ENCODE results near the gene FMN2.
"Not testable (repeated sequence)": the region's sequence is repeated elsewhere in the genome, so short reads cannot be mapped to it uniquely, and the experiment has no call there.

The FMN2 gene

GRCh38 chr1:240178366-240178765 is 86.7 kb downstream of the FMN2 start:
- no peak for TF ChIP-seq CTCF (IDR thresholded peaks at IDR 0.05; ENCODE audit: extremely low read depth, insufficient read depth, missing control alignments)
- DNase-seq (ENCODE audit: low spot score): no peak
- in situ Hi-C loops (cut with MboI; ENCODE audit: low pct_unique_long_range_greater_than_20kb, low sequenced_read_pairs, unreplicated experiment): no loop called here

- in situ Hi-C loops (cut with MboI; ENCODE audit: low pct_unique_long_range_greater_than_20kb, low sequenced_read_pairs, unreplicated experiment); DNase-seq (ENCODE audit: low spot score): not testable (repeated sequence)
These were observed 93.0 kb downstream of the FMN2 start for GRCh38 chr1:240184682-240185081.

- TF ChIP-seq CTCF (IDR thresholded peaks at IDR 0.05; ENCODE audit: extremely low read depth, insufficient read depth, missing control alignments): no peak
- no peak for DNase-seq (ENCODE audit: low spot score)
- in situ Hi-C loops (cut with MboI; ENCODE audit: low pct_unique_long_range_greater_than_20kb, low sequenced_read_pairs, unreplicated experiment): no loop called here
These were observed 96.5 kb downstream of the FMN2 start for GRCh38 chr1:240188139-240188538.

GRCh38 chr1:240189386-240189989 is 97.8 kb downstream of the FMN2 start:
- peak; percentile 31 for DNase-seq (ENCODE audit: low spot score)
- in situ Hi-C loops (cut with MboI; ENCODE audit: low pct_unique_long_range_greater_than_20kb, low sequenced_read_pairs, unreplicated experiment): no loop called here
- peak; percentile 66 for TF ChIP-seq CTCF (IDR thresholded peaks at IDR 0.05; ENCODE audit: extremely low read depth, insufficient read depth, missing control alignments)

- in situ Hi-C loops (cut with MboI; ENCODE audit: low pct_unique_long_range_greater_than_20kb, low sequenced_read_pairs, unreplicated experiment): no loop called here
- DNase-seq (ENCODE audit: low spot score): no peak
- peak; percentile 21 for TF ChIP-seq CTCF (IDR thresholded peaks at IDR 0.05; ENCODE audit: extremely low read depth, insufficient read depth, missing control alignments)
These were observed 99.3 kb downstream of the FMN2 start for GRCh38 chr1:240190881-240191401.

- no peak for DNase-seq (ENCODE audit: low spot score)
- TF ChIP-seq CTCF (IDR thresholded peaks at IDR 0.05; ENCODE audit: extremely low read depth, insufficient read depth, missing control alignments): no peak
- in situ Hi-C loops (cut with MboI; ENCODE audit: low pct_unique_long_range_greater_than_20kb, low sequenced_read_pairs, unreplicated experiment): no loop called here
These were observed 101.2 kb downstream of the FMN2 start for GRCh38 chr1:240192851-240193250.

- DNase-seq (ENCODE audit: low spot score): no peak
- no peak for TF ChIP-seq CTCF (IDR thresholded peaks at IDR 0.05; ENCODE audit: extremely low read depth, insufficient read depth, missing control alignments)
- in situ Hi-C loops (cut with MboI; ENCODE audit: low pct_unique_long_range_greater_than_20kb, low sequenced_read_pairs, unreplicated experiment): no loop called here
These were observed 102.0 kb downstream of the FMN2 start for GRCh38 chr1:240193679-240194078.
